GM18870 (cell line): ENCODE results near the gene TMCO4.

Experiments used
- ATAC-seq: cut with Tn5 transposase; IDR thresholded peaks from one replicate; pipeline ENCODE4 v1.9.1; 2021; ENCODE audit warnings: moderate library complexity; ENCODE audit not compliant: unreplicated experiment

The TMCO4 gene

DNA sequence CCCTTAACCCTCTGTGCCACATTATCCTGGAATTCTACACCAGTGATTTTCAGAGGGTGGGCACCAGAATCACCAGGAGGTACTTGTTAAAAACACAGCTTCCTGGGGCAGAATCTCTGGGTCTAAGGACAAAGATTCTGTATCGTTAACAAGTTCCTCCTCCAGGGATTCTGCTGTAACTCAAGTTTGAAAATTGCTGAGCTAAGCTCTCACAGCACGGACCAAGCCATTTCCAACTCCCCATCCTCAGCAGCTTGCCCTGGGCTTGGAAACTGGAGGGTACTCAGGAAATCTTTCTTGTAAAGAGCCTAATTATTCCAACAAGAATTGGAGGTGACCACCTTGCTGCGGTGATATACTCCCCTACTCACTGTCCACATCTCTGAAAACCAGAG lies 48.8 kb downstream of the TMCO4 start:
- ATAC-seq, result no peak

DNA sequence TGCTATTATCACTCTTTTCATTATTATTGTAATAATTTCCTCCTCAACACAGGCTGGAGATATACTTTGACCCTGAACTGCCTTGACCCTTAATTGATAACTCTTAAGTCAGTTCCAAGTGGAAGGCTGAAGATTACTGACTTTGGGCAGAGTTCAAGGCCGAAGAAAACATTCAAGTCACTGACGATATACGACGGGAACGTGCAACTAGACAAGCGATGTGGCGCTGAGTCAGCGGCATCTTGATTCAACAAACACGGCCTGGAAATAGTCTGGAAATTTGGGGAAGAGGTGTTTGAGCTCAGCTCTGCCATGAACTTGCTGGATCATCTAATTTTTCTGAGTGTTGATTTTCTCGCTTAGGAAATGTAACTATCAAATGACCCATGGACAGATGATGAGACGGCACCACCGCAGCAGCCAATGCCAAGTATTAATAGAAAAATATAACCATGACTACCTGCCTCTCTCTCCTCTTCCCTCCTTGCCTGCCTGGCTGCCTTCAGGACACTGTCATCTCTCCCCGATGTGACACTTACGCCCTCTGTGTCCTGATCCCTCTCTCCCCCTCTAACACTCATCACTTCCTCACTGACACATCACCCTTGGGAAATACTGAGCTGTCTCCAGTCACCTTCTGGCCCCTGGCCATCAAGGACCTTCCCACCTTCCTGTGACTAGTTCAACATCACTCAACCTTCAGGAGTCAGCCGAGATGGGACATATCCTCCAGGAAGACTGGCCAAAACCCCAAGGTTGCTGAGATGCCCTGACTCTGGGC lies 49.4 kb downstream of the TMCO4 start:
- ATAC-seq, result no peak

DNA sequence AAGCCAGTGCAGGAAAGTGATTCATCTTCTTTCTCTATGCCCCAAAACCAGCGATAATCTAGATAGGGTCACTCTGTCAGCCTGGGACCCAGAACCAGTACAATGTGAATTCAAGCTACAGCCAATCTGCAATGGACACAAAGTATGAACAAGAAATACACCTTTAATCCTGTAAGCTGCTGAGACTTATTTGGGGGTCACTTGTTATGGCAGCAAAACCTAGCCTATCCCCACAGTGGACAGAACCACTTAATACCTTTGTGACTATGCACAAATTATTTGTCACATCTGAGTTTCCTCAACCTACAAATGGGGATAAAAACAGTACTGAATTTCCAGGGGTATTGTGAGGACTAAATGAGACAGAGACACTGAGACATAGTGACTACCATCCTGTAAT lies 50.0 kb downstream of the TMCO4 start:
- no peak for ATAC-seq

DNA sequence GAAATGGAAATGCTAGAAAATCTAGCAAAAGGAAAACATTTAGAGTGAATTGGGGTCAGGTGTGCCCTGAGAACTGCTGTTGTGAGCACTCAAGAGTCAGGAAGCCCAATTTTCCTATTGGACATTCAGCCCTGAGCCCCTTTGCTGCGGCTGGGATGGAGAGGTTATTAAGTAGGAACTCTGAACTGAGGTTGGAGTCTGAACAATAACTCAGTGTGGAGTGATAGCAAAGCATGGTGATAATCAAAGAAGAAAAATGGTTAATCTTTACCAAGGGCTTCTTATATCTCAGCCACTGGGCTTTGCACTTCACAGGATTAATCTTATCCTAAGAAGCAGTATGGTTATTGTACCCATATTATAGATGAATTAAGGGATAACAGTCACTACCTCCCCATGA lies 52.0 kb downstream of the TMCO4 start:
- no peak for ATAC-seq

DNA sequence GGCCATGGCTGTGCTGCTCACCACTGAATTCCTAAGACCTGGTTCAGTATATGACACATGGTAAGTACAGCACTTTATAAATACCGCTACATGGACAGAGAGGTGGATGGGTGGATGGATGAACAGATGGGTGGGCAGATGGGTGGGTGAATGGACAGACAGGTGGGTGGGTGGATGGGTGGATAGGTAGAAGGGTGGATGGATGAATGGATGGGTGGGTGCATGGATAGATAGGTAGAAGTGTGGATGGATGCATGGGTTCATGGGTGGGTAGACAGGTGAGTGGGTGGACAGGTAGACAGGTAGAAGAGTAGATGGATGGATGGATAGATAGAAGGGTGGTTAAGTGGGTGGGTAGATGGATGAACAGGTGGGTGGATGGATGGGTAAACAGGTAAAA lies 54.8 kb downstream of the TMCO4 start:
- ATAC-seq, result no peak

DNA sequence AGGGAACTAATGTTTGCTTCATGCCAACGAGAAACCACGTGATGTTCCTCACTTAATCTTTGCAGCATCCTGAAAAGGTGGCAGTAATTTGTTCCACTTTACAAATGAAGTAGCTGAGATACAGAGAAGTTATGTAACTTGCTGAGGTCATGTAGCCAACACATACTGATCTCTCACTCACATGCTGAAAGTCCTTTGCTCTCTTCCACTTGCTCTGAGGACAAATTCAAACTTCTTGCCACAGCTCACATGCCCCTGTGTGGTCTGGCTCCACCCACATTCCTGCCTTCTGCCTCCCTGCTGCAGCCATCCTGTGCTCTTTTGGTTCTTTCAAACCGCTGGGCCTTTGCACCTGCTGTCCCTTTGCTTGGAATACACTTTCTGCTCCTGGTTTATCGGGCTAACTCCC lies 55.4 kb downstream of the TMCO4 start:
- ATAC-seq, result no peak

DNA sequence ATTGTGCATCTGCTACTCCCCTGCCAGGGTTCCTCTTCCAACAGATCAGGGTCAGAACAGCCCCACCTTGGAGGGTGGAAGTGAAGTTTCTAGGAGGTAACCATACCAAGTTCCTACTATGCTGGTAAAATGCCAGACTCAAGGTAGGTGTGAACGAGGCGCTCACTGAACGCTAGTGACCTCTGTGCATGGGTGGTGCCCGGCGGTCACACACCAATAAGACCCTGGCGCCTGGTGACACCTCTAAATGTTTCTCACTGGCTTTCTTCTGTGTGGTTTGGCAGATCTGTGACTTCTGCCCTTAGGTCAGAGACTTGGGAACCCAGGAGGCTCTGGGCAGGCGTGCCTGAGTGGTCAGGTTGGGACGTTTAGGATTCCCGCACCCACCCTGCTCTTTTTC lies 55.9 kb downstream of the TMCO4 start:
- no peak for ATAC-seq

DNA sequence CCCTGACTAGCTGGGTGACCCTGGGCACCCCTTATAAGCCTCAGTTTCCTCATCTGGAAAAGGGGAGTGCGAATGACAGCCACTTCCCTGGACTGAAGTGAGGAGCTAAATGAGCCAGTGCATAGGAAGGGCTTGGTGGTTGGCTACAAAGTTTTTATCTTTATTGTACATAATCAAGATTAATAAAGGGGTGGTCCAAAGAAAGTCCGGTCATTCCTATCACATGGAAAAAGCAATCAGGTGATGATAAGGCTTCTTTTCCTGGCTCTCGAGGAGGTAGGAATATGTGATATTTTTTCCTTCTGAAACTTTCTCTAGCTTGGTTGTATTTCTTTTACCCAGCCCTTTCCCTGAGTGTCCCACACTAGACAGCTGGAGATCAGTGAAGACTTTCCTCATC lies 56.5 kb downstream of the TMCO4 start:
- ATAC-seq, result no peak

DNA sequence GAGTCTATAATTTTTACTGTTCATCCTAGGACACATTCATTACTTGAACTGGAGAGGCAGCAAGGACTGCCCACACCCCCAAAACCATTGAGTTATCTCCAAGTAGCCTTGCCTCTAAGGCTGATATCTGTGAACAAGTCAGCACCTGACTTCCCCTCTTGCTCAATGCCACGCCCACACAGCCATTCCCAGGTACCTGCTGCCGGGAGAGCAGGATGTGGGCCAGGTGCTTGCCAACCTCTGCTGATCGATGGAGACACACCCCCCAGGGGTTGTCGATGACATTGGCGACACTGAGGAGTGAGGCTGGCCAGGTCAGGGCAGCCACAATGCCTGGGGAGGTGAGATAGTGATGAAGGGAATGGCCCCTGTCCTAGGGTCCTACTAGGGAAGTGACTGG lies 60.1 kb downstream of the TMCO4 start:
- no peak for ATAC-seq

DNA sequence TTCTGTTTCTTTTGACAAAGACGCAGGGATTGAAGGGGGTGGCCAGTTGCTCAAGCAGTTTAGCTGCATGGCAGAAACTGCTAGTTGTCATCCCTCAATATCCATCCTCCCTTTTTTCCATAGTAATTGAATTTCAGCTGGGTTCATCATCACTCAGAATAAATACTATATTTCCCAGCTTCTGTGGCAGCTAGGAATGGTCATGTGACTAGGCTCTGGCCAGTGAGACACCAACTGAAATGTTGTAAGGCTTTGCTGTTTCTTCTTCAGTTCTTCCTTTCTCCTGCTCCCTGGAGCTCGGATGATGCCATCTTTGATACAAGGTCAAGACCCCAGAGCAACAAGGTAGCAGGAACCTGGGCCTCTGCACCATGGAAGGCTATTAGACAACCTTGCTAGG lies 61.0 kb downstream of the TMCO4 start:
- ATAC-seq, result no peak

DNA sequence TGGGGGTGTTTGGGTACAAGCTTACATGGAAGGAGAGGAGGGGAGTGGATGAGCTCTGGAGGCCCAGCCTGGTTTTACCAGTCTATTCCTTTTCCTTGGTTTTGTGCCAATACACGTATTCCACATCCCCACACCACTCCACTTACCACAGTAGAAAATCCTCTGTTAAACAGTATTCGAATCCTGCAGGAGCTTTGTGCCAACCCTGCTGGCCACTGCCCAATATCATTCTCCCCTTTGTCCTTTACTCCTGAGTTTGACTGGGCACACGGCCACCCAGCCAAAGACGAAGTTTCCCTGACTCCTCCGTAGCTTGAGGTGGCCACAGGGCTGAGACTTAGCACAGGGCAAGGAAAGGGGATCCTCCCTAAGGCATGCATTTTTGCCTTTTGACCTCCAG lies 61.6 kb downstream of the TMCO4 start:
- no peak for ATAC-seq

DNA sequence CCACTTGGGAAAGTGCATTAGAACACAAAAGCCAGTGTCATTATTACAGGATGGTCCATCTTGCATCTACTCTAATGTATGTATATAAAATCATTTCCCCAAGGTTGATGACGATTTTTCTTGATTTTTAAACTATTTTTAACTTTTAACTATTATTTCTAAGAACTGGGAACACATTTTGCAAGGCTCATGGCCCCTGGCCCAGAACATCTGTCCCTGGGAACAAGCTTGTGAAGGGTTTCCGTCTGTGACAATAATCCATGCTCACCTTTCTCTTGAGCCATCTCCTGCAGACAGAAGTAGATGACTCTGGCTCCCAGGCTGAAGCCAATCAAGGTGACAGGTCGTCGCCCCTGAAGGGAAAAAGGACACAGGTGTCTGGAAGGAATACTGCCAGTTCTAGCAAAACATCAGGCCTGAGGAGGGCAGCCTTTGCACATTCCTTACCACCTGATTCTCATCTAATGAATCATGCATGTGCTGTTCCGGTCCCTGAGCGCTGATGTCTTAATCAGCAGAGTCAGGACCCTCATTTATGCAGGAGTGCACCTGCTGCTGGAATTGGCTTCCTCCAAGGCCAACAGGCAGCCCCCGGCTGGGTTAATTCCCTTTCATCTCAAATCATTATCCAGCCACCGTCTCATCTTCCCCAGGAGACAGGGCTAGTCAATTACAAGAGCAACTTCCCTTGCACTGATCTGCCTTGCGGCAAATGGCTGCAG lies 62.5 kb downstream of the TMCO4 start:
- ATAC-seq, result no peak

DNA sequence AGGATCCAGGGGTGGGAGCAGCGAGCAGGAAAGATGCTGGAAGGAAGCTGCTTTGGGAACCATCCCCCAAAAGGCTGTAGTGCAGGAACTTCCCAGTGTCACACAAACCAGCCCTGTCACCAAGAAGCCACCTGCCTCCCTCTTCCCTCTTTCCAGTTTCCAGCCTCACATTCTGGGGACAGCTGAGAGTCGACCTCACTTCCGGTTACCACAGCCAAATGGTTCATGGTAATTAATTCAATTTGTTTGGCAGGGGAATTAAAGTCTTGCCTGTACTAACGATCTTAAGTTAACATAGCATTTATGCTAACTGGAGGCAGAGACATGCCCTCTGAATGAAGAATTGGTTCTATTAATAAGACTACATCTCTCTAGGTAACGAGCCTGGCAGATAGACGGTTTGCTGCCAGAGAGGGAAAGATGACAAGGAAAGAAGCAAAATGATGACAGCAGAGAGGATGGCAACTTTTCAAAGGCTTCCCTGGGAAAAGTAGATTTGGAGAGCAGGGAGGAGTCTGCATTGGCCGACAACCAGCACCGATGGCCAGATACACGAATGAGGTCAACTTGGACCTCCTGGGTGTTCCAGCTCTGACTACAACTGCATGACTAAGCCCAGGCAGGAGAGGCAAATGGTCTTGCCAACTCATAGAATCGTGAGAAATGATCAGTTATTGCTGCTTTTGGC lies 64.1 kb downstream of the TMCO4 start:
- ATAC-seq, result no peak

DNA sequence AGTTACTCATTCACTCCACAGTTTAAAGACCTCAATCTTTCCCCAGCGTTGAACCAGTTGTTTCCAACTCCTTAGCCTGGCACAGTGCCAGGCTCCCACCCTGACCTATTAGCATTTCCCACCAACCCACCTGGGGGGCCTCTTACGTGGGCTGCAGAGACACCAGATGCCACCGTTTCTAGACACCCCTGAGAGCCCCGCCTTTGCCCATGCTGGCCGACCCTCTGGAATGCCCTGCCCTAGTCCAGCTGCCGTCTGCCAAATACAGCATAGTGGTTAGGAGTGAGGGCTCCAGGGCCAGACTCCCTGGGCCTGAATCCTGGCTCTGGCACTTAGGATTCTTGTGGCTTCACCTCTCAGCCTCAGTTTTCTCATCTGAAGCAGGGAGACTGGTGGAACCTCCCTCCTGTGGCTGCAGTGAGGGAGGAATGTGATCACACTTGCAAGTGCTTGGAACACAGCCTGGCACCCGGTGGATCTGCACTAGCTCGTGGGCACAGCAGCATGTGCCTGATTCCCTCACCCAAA lies 65.2 kb downstream of the TMCO4 start:
- ATAC-seq, result no peak

DNA sequence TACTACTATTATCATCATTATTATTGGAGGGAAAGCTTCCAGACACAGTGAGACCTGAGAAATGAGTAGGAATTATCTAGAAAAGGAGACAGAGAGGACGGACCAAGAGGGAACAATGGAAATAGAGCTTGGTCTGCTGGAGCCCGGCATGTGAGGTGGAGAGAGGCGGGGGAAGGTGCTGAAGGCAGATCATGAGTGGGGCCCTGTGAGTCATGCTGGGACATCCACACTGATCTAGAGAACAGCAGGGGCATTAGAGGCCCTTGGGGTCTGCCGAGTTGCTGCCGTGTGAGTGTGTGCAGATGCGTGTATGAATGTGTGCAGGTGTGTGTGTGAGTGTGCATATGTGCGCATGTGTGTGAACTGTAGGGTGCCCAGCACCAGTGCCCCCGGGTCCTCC lies 65.7 kb downstream of the TMCO4 start:
- no peak for ATAC-seq

DNA sequence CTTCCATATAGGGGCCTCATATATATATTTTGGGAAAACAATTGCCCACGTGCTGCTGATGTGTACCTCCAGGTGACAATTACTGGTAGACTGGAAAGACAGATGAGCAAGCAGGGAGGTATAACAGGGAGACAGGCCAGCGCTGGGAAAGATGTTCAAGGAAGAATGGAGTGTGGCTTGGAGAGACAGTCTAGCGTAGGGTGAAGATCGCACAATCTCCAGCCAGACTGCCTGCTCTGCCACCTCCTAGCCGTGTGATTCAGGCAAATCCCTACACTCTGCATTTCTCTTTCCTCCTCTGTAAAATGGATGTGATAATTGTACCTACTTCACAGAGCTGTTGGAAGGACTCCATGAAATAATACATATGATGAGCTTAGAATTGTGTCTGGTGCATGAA lies 66.1 kb downstream of the TMCO4 start:
- ATAC-seq, result no peak

DNA sequence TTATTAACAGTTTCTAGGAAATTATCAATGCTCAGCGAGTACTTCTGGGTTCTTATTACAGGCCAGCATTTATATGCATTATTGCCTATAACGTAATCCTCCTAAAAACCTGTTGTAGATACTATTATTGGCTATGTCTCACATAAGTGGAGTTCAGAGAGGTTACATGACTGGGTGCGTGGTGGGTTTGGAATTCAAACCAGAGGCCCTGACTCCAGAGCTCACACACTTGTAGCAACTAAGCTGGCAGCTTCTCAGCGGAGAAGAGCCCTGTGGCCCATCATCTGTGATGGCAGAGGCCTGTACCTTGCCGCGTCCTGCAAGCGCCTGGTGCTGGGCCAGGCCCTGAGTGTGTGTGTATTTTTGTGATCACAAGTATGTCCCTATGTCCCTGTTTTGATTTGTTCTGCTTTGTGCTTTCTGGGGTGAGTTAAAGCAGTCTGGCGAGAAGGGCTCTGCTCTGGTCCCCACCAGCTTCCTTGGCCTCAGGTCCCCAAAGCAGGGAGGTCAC lies 68.3 kb downstream of the TMCO4 start:
- no peak for ATAC-seq

DNA sequence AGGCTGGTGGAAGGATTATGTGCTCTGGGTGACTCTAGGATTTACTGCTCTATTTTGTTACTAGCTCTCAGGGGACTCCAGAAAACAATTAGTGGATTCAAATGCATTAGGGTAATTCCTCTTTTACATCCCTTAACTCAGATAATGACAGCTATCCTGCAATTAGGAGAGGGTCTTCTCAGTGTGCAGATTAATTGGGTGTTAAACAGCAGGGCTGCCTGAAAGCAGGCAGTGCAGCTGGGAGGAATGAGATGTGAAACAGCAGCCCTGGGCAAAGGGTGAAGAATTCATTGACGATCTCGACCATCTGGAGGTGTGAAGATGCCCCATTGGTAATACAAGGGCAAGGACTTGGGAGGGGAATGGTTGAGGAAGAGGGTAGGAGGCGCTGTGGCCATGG lies 68.9 kb downstream of the TMCO4 start:
- ATAC-seq, result no peak

DNA sequence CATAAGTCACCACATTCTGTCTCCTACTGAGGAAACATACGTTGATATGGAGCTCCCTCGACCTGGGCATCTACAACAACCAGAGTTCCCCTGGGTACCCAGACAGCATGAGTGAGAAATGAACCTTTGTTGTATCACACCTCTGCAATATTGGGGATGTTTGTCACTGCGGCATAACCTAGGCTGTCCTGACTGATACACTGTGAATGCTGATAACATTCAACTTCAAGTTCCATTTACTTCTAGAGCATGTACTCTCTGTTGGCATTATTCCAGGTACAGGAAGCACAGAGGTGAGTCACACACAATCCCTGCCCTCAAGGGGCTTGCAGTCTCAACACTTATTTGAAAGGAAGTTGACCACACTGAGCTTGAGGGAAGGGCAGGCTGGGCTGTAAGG lies 69.5 kb downstream of the TMCO4 start:
- no peak for ATAC-seq

DNA sequence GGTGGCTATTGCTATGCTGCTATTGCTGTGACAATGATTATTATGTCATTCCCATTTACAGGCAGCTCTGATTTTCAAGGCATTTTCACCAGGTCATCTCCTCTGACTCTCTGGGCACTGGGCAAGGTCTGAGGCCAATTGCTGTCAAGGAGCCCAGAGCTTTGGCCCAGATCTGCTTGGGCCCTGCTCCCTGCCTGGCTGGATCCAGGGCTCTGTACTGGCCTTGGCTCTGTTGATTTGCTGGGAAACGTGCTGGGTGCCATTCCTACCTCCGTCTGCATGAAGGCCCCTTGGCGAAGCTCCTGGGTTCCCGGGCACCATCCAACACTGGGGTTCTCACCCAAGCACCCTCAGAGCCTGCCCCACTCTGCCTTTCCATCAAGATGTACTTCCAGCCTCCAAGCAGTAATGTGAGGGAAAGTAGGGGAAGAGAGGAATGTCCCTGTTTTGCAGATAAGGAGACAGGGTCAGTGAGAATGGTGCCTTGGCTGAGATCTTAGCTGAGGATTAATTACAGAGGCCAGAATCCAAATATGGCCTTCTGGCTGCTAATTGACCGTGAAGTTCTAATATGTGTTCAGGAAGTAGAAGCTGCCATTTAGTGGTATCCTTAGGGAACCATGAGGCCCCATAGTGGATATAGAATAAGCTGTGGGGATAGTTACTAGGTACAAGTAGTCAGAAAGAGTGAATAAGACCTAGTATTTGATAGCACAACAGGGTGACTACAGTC lies 71.1 kb downstream of the TMCO4 start:
- ATAC-seq, result no peak

DNA sequence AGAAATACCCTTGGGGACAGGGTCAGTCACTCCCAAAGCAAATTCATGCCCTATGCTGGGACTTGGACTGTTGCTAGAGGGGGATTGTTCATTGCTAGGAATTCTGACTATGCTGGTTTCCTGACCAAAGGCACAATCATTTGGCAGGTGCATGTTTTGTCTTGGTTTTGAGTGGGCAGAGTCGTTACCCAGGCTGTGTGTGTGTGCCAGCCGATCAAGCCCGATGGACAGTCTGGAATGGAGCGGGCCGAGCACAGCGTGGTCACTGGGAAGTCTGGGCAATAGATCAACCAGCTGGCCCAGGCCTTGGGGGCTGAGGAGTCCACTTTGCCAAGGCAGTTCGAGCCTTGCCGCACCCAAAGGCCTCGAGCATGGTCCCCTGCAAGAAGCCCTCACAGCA lies 74.1 kb downstream of the TMCO4 start:
- no peak for ATAC-seq
